ENCODE results near the gene DEF6.

DEF6 gene

DNA sequence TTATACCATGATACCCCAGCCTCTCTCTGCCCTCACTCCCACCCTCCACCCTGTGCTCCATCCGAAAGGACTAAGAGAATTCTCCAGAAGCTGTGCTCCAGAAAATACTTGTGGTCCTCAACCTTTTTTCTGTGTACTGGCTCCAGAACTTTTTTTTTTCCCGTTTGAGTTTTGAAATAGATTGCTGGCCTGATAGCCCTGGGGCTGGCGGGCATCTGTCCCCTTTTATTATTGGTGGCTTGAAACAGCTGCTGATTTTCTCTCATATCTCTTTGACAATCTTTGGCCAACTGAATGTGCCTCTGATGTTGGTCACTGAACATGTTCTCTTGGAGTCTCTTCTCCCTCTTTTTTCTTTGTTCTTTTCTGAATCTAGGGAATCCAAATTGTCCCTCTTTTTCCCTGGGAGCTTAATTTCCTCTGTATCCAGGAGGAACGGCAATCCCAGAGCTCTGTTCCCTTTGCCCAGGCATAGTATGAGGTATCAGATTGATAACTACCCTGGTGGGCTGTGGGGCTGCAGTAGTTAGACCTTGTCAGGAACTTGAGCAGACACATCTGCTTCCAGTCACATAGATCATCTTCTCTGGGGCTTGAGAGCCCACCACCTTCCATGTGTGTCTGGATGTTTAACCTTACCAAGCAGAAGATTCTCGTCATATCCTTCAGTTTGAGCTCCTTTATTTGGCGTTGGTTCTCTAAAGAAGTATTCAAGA lies 46.4 kb downstream of the DEF6 start:
- no peak for DNase-seq (ENCODE audit: low spot score)

DNA sequence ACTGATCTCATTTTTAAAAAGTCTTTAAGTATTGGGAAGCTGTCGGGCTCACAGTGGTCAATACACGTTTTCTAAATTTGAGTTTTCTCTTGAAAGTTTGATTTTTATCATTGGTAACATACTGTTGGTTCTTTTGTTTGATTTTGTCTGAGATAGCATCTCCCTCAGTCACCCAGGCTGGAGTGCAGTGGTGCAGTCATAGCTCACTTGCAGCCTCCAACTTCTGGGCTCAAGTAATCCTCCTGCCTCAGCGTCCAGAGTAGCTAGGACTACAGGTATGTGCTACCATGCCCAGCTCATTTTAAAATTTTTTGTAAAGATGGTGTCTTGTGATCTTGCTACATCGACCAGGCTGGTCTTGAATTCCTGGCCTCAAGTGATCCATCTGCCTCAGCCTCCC lies 53.8 kb downstream of the DEF6 start:
- no peak for DNase-seq (ENCODE audit: low spot score)

DNA sequence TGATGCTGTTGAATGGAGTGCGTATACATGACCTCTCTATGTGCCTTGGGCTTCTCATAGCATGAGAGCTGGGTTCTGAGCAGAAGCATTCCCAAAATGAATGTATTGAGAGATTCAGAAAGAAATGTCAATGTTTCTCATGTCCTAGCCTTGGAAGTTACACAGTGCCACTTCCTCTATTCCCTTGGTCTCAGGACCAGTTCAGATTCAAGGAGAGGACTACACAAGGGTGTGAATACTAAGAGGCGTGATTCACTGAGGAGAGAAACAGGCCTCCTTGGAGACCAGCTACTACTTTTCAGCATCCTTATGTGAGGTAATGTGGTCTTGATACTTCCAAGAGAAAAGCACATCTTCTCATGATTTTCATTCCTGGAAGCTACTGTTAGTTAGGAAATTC lies 55.1 kb downstream of the DEF6 start:
- DNase-seq (ENCODE audit: low spot score) = no peak

DNA sequence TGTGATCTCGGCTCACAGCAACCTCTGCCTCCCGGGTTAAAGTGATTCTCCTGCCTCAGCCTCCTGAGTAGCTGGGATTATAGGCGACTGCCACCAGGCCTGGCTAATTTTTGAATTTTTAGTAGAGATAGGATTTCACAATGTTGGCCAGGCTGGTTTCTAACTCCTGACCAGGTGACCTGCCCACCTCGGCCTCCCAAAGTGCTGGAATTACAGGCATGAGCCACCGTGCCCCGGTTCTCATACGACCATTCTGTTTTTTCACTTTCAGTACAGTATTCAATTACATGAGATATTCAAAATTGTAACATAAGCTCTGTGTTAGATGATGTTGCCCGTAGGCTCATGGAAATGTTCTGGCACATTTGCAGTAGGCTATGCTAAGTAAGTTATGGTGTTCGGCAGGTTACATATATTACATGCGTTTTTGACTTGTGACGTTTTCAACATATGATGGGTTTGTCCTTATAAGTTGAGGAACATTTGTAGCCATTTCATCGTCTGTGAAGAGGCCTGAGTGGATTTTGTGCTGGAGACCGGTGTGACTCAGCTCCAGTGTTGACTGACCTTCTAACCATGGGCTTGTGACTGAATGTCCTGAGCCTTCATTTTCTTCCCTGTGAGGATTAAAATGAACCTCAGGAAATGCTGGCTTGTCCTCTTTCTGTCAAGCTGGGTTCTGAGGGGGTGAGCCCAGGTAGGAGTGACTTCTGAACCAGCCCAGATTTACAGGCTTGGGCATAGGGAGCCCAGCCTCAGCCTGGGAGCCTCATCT lies 56.9 kb downstream of the DEF6 start:
- no peak for DNase-seq (ENCODE audit: low spot score)

DNA sequence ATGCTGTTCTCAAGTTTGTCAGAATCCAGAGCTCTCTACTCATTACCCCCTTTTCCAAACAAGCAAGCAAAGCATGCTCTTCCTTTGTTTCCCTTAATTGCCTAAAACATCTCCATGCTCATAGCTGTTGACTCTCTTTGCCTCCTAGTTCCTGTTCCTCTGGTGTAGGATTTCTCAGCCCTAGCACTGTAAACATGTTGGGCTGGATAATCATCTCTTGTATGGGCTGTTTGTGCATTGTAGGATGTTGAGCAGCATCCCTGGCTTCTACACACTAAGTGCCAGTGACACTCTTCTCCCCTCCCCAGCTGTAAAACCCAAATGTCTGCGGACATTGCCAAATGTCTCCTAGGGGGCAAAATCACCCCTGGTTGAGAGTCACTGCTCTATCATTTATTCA lies 58.8 kb downstream of the DEF6 start:
- no peak for DNase-seq (ENCODE audit: low spot score)

DNA sequence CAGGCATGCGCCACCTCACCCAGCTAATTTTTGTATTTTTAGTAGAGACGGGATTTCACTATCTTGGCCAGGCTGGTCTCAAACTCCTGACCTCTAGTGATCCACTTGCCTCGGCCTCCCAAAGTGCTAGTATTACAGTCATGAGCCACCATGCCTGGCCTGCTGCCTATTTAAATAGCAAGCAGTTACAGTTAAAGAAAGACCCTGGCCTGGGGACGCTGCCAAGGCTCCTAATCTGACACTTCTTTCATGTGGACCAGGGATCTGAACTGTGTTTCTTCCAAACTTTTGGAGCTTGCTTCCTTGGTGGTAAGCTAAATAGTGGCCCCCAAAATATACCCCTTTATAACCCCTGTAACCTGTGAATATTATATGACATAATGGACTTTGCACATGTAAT lies 60.1 kb downstream of the DEF6 start:
- DNase-seq (ENCODE audit: low spot score) = no peak

DNA sequence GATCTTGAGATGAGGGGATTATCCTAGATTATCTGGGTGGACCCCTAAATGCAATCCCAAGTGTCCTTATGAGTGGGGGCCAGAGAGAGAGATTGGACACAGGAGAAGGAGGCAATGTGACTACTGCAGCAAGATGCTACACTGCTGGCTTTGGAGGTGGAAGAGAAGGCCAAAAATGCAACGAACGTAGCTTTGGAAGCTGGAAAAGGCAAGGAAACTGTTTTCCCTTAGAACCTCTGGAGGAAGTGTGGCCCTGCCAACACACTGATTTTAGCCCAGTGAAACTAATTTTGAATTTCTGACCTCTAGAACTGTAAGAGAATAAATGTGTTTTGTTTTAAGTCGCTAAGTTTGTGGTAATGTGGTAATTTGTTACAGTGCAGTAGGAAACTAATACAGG lies 60.5 kb downstream of the DEF6 start:
- DNase-seq (ENCODE audit: low spot score) = no peak

DNA sequence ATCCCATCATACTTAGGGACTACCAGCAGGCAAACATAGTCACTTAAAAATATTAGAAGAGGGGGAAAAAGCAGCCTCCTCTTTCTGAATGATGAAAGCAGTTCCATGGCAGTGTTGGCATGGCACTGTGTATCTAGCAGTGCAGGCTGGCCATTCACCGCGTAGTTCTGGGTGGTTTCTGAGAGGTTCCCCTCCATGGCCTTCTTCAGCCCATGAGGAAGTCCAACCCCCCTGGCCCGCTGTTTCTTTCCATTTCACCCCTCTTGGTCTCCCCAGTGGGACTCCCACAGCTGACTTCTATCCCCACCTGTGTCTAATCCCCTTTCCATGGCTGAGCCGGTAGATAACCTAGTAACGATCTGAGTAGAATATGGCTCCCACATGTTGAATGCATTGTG lies 61.7 kb downstream of the DEF6 start:
- DNase-seq (ENCODE audit: low spot score) = no peak

DNA sequence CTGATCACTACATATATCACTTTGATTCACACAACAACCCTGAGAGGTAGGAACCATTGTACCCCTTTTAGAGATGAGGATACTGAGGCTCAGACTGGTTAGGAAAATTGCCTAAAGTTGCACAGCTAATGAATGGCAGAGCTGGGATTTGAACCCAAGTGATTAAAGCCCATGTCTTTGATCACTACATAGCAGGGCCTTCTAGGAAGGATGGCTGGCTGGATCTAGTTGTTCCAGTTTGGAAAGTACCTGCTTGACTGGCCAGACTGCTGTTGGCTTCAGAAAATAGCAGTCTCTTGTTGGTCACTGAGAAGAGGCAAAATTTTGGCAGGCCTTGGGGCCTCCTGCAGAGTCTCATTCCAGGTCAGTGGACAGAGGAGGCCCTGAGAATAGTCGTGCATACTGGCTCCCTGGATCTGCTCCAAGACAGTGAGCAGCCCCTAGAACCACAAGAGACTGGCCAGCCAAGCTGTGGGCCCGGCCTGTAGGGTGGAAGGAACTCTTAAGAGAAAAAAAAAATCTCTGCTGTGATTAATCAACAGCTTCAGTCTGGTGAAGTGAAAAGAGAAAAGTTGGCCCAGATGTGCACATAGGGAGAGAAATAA lies 62.2 kb downstream of the DEF6 start:
- no peak for DNase-seq (ENCODE audit: low spot score)

DNA sequence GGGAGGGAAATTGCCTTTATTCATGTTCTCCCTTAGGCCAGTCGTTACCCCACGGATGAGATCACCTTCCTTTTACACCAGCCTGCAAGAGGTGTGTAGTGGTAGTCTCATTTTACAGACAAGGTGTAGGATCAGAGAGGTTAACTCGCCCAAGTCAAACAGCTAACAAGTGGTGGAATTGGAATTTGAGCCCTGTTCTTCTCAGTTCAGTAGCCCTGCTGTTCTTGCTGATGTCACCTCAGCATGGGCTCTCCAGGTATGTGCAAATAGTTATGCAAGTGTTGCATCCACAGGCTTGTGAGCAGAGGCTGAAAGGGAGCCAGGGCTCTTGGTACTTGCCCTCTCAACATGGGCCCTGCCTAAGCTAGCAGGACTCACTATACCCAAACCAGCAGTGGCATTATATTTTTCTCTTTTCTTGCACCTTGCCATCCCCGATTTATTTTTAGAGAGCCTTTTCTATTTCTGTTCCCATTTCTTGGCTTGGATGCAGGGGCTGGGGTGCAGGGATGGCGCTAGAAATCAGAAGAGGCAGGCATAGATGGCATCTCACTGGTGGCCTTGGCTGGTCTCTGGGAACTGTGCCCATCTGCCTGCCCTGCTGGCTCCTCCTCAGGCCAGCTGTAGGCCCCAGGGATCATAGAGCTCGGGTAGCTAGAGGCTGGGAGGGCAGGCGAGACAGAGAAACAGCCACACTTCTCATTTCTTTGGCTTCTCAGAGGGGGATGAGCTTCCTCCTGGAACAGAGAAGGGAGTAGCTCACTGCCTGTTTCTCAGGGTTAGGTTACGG lies 62.9 kb downstream of the DEF6 start:
- DNase-seq (ENCODE audit: low spot score) = no peak

DNA sequence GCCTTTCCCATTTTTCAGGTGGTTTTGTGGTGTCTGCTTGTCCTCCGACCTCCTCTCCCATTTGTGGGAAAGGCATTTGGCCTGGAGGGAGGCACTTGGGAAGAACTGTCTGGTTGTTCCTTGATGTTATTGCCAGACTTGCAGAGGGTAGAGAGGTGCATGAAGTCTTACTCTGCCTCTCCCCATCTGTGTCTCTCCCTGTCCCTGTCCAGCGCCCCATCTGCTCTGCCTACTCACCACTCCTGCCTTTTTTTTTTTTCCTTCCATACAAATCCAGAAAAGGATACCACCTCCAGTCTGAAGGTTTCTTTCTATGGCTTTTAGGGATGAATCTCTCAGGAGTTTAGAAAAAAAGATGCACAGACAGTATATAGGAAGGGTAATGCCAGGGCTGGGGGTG lies 64.6 kb downstream of the DEF6 start:
- no peak for DNase-seq (ENCODE audit: low spot score)

DNA sequence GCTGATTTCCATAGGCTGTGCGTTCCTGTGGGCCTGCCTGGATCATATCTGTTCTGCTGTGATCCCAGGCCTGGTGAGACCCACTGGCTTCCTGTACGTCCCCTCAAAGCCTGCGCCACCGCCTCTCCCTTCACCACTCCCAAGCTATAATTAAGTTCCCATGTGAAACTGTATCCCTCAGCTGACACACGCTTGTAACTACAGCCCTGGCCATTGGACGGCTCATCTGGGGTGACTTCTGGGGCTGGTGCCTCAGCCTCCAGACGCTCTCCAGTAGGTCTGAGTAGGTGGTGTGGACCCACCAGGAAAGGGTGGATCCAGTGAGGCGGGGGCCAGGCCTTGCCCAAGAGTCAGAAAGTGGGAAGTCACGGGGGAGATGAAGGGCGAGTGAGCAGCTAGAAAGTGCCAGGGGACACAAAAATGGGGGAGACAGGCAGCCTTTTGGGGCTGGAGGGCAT lies 65.7 kb downstream of the DEF6 start:
- DNase-seq (ENCODE audit: low spot score) = no peak

DNA sequence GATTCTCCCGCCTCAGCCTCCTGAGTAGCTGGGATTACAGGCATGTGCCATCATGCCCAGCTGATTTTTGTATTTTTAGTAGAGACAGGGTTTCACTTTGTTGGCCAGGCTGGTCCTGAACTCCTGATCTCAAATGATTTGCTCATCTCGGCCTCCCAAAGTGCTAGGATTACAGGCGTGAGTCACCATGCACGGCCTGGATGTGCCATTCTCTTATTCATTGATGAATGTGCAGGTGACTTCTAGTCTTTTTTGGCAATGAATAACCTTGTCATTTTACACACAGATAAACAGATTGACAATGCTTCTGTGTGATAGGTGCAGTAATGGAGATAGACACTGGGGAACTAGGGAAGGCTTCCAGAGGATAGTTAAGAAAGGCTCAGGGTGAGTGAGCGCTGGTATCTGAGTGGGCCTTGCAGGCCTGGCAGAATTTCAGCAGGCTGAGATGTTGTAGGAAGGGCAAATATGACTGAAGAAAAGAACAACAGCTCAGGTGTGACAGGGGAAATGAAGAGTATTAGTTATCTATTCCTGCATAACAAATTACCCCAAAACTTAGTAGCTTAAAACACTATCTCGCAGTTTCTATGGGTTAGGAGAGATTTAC lies 68.1 kb downstream of the DEF6 start:
- peak; percentile 30 for DNase-seq (ENCODE audit: low spot score)

DNA sequence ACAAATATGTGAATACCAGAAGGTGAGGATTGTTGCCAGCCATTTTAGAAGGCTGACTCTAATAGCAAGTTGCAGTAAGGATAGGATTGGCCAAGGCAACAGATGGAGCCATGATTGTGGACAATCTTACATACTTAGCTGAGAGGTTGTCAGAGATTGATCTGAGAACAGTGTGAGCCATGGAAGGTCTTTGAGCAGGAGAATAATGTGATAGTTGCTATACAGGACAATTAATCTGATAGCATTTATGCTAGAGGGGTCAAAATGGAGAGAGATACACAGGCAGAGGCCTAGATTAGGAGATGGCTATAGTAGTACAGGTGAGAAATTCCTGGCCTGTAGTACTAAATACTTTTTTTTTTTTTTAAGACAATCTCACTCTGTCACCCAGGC lies 68.6 kb downstream of the DEF6 start:
- DNase-seq (ENCODE audit: low spot score) = no peak

DNA sequence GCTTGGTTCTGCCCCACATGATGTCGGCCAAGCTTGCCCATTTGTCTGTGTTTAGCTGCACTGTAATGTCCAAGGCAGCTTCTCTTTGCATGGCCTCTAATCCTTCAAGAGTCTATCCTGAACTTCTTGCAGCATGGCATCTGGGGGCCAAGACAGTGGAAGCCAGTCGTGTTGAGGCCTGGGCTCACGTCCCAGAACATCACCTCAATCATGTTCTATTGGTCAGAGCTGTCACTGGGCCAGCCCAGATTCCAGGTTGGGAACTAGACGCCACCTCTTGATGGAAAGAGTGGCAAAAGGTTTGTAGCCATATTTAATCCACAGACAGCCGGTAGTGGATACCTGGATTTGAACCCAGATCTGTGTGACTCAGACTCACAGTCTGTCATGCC lies 70.0 kb downstream of the DEF6 start:
- no peak for DNase-seq (ENCODE audit: low spot score)

DNA sequence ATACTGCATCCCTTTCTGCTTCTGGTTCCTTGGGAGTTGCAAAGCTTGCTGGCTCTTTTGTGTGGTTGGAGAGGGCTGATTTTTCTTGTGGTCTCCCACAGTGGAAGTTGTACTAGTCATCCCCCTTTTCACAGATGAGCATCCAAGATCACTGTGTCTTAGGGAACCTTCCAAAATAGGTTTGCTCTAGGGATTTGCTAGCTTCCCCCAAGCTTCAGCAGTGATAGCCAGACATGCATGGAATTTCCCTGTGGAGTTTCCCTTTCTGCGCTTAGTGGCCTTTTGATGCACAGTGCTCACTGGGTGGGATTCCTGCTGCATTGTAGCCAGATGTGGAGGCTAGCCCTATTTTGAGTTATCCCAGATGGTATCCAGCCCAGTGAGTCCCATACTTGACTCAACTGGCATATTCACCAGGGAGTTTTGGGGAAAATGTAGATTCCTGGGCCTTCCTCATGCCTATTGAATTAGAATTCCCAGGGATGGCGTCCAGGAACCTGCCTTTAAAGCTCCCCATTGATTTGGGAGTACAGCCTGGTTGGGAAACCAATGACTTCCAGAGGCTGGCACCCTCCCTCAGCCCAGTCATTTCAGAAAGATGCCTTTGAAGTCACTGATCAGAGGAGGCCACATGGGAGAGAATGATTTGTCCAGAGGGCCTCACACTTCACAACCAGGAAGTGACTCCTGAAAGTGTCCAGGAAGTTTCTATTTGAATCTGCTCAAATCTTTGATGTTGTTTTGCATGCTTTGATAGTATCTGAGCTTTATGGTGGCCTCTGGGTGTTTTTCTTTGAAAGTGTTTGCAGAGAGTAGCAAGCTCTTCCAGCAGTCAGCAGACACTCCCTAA lies 70.6 kb downstream of the DEF6 start:
- peak; percentile 38 for DNase-seq (ENCODE audit: low spot score)

DNA sequence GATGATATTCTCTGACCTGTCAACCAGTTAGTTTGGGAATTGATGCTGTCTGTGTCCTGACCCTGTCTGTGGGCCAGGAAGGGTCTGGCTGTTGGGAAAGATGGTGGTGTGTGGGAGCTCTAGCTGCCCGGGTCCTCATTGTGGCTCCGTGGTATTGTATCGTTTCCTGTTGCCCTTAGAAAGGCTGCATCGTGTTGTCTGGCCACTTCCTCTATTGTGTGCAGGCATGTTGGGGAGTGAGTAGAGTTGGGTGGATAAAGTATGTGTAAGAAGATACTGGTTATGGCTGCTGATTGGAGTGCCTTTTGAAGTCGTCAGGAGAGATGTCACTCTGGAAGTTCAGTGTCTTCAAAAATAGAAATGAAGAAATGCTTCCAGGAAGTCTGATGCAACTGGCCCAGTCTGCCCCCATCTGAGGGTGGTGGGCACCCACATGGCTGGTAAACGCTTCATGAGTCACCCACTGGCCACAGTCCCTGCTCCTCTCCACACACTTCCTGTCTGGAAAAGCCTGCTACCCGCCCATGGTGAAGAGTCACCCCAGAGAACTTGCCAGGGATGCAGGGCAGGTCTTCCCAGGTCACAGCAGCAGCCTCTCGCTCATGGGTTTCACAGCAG lies 72.6 kb downstream of the DEF6 start:
- peak; percentile 73 for DNase-seq (ENCODE audit: low spot score)

DNA sequence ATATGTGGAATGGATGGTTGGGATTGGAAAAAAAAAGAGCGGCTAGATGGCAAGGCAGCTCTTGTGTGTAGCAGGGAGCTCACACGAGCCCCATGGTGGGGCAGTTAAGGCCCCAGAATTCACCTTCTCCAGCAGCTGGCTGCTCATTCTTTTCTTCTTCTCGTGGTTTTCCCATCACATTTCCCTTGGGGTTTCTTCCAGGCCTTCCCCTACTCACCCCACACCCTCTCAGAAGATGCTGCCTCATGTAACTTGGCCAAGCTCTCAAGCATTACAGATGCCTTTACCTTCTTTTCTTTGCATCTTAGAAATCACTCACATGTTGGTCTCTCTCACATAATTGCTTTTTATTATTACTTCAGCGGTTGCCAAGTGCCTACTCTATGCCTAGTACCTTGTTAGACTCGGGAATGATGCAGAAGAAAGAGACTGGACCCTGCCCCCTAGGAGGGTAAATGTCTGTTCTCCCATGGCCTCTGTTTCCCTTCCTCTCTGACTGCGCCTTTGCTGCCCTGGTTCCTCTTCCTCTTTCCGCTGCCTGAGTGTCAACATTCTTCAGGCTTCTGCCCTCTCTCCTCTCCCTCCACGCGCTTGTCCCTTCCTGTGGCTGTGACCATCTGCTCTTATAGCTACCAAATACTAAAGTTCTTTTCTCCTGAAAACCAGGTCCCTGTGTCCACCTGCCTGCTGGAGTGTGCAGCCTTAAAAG lies 73.3 kb downstream of the DEF6 start:
- no peak for DNase-seq (ENCODE audit: low spot score)
